Panc1 (cell line): Measurements from ENCODE around the gene CGN. TPM values are rescaled to one million over a fixed set of nuclear protein-coding genes. Genes with fewer than 3 reads are reported as not detected.

ENCODE experiments used
- ATAC-seq: fragments of 200-7000 bp; cut with Tn5 transposase; 2 replicates; pipeline ENCODE4 v1.9.1; 2020; ENCODE audit warnings: mild to moderate bottlenecking, moderate library complexity
- BruUV-seq: library from RNA; stranded (reverse); fragments of 400-500 nt; replicated peaks from 2 replicates; lab custom pipeline; 2021; lab: Mats Ljungman, UMichigan
- CTCF ChIA-PET: fragments of 300-600 bp; sonication (Branson Sonifier 250); formaldehyde crosslinking; loops from one replicate; lab custom pipeline; 2022; ENCODE audit warnings: antibody characterized with exemption; lab: Charles Lee
- POLR2A ChIA-PET: fragments of 300-600 bp; sonication (Branson Sonifier 250); formaldehyde crosslinking; loops from one replicate; lab custom pipeline; 2022; ENCODE audit warnings: antibody characterized with exemption; lab: Charles Lee
- DNase-seq: peaks from one replicate; pipeline ENCODE4 v3.0.0-alpha.2; 2010; ENCODE audit warnings: low read depth, low spot score
- H3K27ac ChIP-seq: 2 replicates; pipeline ENCODE4 v1.5.1; 2011; ENCODE audit warnings: mild to moderate bottlenecking, low read length, inconsistent platforms
- H3K27me3 ChIP-seq: fragments of 200-500 bp; sonication (Bioruptor generic); 2 replicates; pipeline ENCODE4 v1.6.0; 2014; ENCODE audit warnings: low read length, inconsistent platforms; ENCODE audit not compliant: control insufficient read depth, insufficient read depth
- H3K36me3 ChIP-seq: fragments of 200-500 bp; sonication (Bioruptor generic); 2 replicates; pipeline ENCODE4 v1.5.1; 2014; ENCODE audit warnings: inconsistent platforms, mild to moderate bottlenecking, low read length, moderate library complexity; ENCODE audit not compliant: control insufficient read depth, insufficient read depth
- H3K4me1 ChIP-seq: 2 replicates; pipeline ENCODE4 v1.5.1; 2011; ENCODE audit warnings: inconsistent platforms, mild to moderate bottlenecking, low read length, moderate library complexity; ENCODE audit not compliant: control insufficient read depth, insufficient read depth
- H3K4me3 ChIP-seq, 2 experiments: 2 replicates each; pipeline ENCODE4 v1.5.1; 2011 to 2012; ENCODE audit warnings: low read depth in 2 of 2, low read length in 2 of 2, mild to moderate bottlenecking in 2 of 2, inconsistent platforms in 1 of 2, moderate library complexity in 1 of 2
- H3K9me3 ChIP-seq: fragments of 200-500 bp; sonication (Bioruptor generic); 2 replicates; pipeline ENCODE4 v1.5.1; 2014; ENCODE audit warnings: low read depth, mild to moderate bottlenecking, inconsistent platforms, low read length, moderate library complexity; ENCODE audit not compliant: control insufficient read depth, insufficient read depth
- CTCF ChIP-seq: fragments of 450-650 bp; IDR thresholded peaks from 2 replicates; pipeline ENCODE4 v1.5.1; 2017; ENCODE audit warnings: mild to moderate bottlenecking
- POLR2AphosphoS5 ChIP-seq: IDR thresholded peaks from 2 replicates; pipeline ENCODE4 v1.6.1; 2012; ENCODE audit warnings: mild to moderate bottlenecking, low read depth, low read length, moderate library complexity
- SIN3A ChIP-seq: IDR thresholded peaks from 2 replicates; pipeline ENCODE4 v1.6.1; 2012; ENCODE audit warnings: low read depth, mild to moderate bottlenecking, low read length, moderate library complexity, borderline replicate concordance; ENCODE audit not compliant: insufficient read depth
- TCF7L2 ChIP-seq: IDR thresholded peaks from 2 replicates; pipeline ENCODE4 v1.6.1; 2011; ENCODE audit warnings: mild to moderate bottlenecking, low read depth, low read length, inconsistent platforms
- in situ Hi-C: cut with HindIII; loops from 2 replicates; pipeline ENCODE4 v1.10.0; 2016; ENCODE audit warnings: low sequenced_read_pairs, low pct_unique_long_range_greater_than_20kb
- intact Hi-C: fragments of 100-400 bp; cut with micrococcal nuclease; formaldehyde crosslinking; loops from one replicate; pipeline ENCODE4 v1.10.0; 2022; ENCODE audit not compliant: unreplicated experiment
- total RNA-seq: library from RNA; stranded (reverse); gene quantifications from one replicate; pipeline ENCODE4 v1.2.1, GENCODE V29; 2021; ENCODE audit not compliant: unreplicated experiment
- TF ChIP-seq, protein P1 (sequence below), 2 experiments: IDR thresholded peaks; 2 replicates each; pipeline ENCODE4 v1.6.1; 2011 to 2012; ENCODE audit warnings: low read depth in 2 of 2, control low read depth in 1 of 2, low read length in 1 of 2, mild to moderate bottlenecking in 1 of 2, moderate library complexity in 1 of 2; ENCODE audit not compliant: insufficient read depth in 1 of 2

Gene CGN
- total RNA-seq, 1 experiment from 2014 or later: 10.2 TPM

- in situ Hi-C loops: no loop called here
- CTCF ChIA-PET: no interaction called here
- ATAC-seq: 0 out of 2 replicates have a peak, but pooled peaks have one; percentile 12
Observed at GRCh38 chr1:151523326-151523725, 12.1 kb downstream of the CGN start.

GRCh38 chr1:151524736-151525135, 13.5 kb downstream of the CGN start:
- Histone ChIP-seq H3K27ac (no peak overlapping the region), H3K4me3 (no peak overlapping the region), H3K27me3 (no peaks in the 10 kb centered on the region), H3K36me3 (no peaks in the 10 kb centered on the region; the same call in 1 of the 2 replicates), H3K4me1 (no peaks in the 10 kb centered on the region), H3K9me3 (no peaks in the 10 kb centered on the region)
- intact Hi-C loops (no loop called here), in situ Hi-C loops (no loop called here)
- DNase-seq: no peak
- TF ChIP-seq TCF7L2: no peak
- TF ChIP-seq SIN3A: no peak
- no peak for TF ChIP-seq CTCF
- TF ChIP-seq, protein P1, sequence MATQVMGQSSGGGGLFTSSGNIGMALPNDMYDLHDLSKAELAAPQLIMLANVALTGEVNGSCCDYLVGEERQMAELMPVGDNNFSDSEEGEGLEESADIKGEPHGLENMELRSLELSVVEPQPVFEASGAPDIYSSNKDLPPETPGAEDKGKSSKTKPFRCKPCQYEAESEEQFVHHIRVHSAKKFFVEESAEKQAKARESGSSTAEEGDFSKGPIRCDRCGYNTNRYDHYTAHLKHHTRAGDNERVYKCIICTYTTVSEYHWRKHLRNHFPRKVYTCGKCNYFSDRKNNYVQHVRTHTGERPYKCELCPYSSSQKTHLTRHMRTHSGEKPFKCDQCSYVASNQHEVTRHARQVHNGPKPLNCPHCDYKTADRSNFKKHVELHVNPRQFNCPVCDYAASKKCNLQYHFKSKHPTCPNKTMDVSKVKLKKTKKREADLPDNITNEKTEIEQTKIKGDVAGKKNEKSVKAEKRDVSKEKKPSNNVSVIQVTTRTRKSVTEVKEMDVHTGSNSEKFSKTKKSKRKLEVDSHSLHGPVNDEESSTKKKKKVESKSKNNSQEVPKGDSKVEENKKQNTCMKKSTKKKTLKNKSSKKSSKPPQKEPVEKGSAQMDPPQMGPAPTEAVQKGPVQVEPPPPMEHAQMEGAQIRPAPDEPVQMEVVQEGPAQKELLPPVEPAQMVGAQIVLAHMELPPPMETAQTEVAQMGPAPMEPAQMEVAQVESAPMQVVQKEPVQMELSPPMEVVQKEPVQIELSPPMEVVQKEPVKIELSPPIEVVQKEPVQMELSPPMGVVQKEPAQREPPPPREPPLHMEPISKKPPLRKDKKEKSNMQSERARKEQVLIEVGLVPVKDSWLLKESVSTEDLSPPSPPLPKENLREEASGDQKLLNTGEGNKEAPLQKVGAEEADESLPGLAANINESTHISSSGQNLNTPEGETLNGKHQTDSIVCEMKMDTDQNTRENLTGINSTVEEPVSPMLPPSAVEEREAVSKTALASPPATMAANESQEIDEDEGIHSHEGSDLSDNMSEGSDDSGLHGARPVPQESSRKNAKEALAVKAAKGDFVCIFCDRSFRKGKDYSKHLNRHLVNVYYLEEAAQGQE (IDR thresholded peaks at IDR 0.05; ENCODE audit: insufficient read depth in 1 of 2, low read depth in 2 of 2, low read length in 1 of 2): no peak
- no peak for TF ChIP-seq POLR2AphosphoS5
- ATAC-seq: no peak
- POLR2A ChIA-PET: no interaction called here
- BruUV-seq: no TSS peak
- CTCF ChIA-PET: no interaction called here

More at GRCh38 chr1:151523326-151523725, 12.1 kb downstream of the CGN start:
- Histone ChIP-seq H3K9me3 (no peaks in the 10 kb centered on the region), H3K36me3 (no peaks in the 10 kb centered on the region; the same call in 1 of the 2 replicates), H3K27ac (no peak overlapping the region), H3K4me1 (no peaks in the 10 kb centered on the region), H3K27me3 (no peaks in the 10 kb centered on the region), H3K4me3 (no peak overlapping the region)
- intact Hi-C loops: no loop called here
- DNase-seq: no peak
- BruUV-seq: no TSS peak
- POLR2A ChIA-PET: interaction anchor here (1.0 kb wide), 1 partner anchor 75 kb away, joined by 4 read pairs; no protein-coding TSS in a partner anchor
- TF ChIP-seq POLR2AphosphoS5 (no peak), SIN3A (no peak), CTCF (no peak), TCF7L2 (no peak)
- TF ChIP-seq, protein P1 (IDR thresholded peaks at IDR 0.05; ENCODE audit: insufficient read depth in 1 of 2, low read depth in 2 of 2, low read length in 1 of 2): no peak
